Smooth muscle cell (in vitro differentiated cells): ENCODE measurements around the gene CNDP1. TPM values are rescaled to one million over a fixed set of nuclear protein-coding genes. Genes with fewer than 3 reads are reported as not detected.
A peak's percentile ranks its signal among the peaks of the same experiment; 100 is the strongest.

Source experiments
- DNase-seq: peaks from one replicate; lab custom pipeline; 2025; ENCODE audit not compliant: unreplicated experiment; lab: John Stamatoyannopoulos, UW
- H2AFZ ChIP-seq: fragments of 200-600 bp; sonication (generic); 2 replicates; pipeline ENCODE4 v1.6.0; 2016; ENCODE audit warnings: antibody characterized with exemption, low read depth, mild to moderate bottlenecking
- H3F3A ChIP-seq: fragments of 200-600 bp; sonication (generic); 2 replicates; pipeline ENCODE4 v1.6.0; 2017; ENCODE audit warnings: antibody characterized with exemption, low read depth
- H3K27ac ChIP-seq: fragments of 200-600 bp; sonication (generic); 2 replicates; pipeline ENCODE4 v1.5.1; 2016; ENCODE audit warnings: low read depth, mild to moderate bottlenecking
- H3K27me3 ChIP-seq: fragments of 200-600 bp; sonication (generic); 2 replicates; pipeline ENCODE4 v1.6.1; 2016; ENCODE audit warnings: low read depth, mild to moderate bottlenecking
- H3K36me3 ChIP-seq: fragments of 200-600 bp; sonication (generic); 2 replicates; pipeline ENCODE4 v1.5.1; 2016; ENCODE audit warnings: low read depth
- H3K4me1 ChIP-seq: fragments of 200-600 bp; sonication (generic); 2 replicates; pipeline ENCODE4 v1.5.1; 2016; ENCODE audit warnings: low read depth
- H3K4me2 ChIP-seq: fragments of 200-600 bp; sonication (generic); 2 replicates; pipeline ENCODE4 v1.6.0; 2016; ENCODE audit warnings: mild to moderate bottlenecking
- H3K4me3 ChIP-seq: fragments of 200-600 bp; sonication (generic); 2 replicates; pipeline ENCODE4 v1.5.1; 2016; ENCODE audit warnings: mild to moderate bottlenecking
- H3K79me2 ChIP-seq: fragments of 200-600 bp; sonication (generic); 2 replicates; pipeline ENCODE4 v1.6.0; 2016; ENCODE audit warnings: low read depth, mild to moderate bottlenecking
- H3K9ac ChIP-seq: fragments of 200-600 bp; sonication (generic); 2 replicates; pipeline ENCODE4 v1.6.0; 2016; ENCODE audit warnings: low read depth
- H3K9me3 ChIP-seq: fragments of 200-600 bp; sonication (generic); replicated peaks from 2 replicates; pipeline ENCODE4 v1.5.1; 2016; ENCODE audit warnings: low read depth
- H4K20me1 ChIP-seq: fragments of 200-600 bp; sonication (generic); 2 replicates; pipeline ENCODE4 v1.6.0; 2016; ENCODE audit warnings: low read depth
- CTCF ChIP-seq: fragments of 200-600 bp; sonication (generic); IDR thresholded peaks from 2 replicates; pipeline ENCODE4 v1.5.1; 2017; ENCODE audit warnings: borderline replicate concordance, mild to moderate bottlenecking, antibody characterized with exemption; ENCODE audit not compliant: insufficient read depth, poor library complexity, severe bottlenecking
- WGBS: methylation state at CpG from one replicate; pipeline ENCODE4 v1.1.7; 2016; ENCODE audit warnings: low lambda C conversion rate; 5-methylcytosine and 5-hydroxymethylcytosine counted together
- polyA plus RNA-seq: library from polyadenylated mRNA; unstranded; fragments of >200 nt; fragmentation: Nextera tagmentation; extraction: Ambion mirVana; gene quantifications from 2 replicates; pipeline ENCODE4 v1.2.1, GENCODE V29; 2016
- total RNA-seq: library from RNA; depleted of rRNA; stranded (reverse); fragments of >200 nt; gene quantifications from 2 replicates; pipeline ENCODE4 v1.2.3, GENCODE V29; 2014

The CNDP1 gene
- total and polyA plus RNA-seq, 2 experiments from 2014 or later, result not detected

DNA sequence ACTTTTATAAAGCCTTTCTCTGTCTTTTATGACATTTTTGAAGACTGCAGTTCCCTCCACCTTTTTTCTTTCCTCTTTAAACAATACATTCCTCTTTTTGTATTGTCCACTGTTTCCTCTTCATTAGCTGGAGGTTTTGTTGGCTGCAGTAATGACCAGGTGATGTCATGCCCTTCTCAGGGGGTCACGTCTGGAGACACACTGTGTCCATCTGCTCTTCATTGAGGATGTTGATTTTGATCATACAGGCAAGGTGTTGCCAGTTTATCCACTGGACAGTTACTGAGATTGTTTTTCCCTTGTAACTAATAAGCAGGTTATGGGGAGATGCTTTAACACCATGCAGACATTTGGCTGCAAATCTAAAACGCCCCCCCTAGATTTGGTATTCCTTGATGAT lies 83.2 kb downstream of the CNDP1 start:
- H2AFZ ChIP-seq, result no peak overlapping the region
- H3K27me3 ChIP-seq, result no peaks in the 10 kb centered on the region
- no peaks in the 10 kb centered on the region for H3F3A ChIP-seq
- TF ChIP-seq CTCF, result no peak
- no peak for DNase-seq
- no peak overlapping the region for H3K27ac ChIP-seq
- no peaks in the 10 kb centered on the region for H3K9me3 ChIP-seq
- H3K79me2 ChIP-seq, result peaks cover 35% of the 10 kb centered on the region
- WGBS, result 87% methylated on average over 2 of the region's 2 CpGs
- H3K9ac ChIP-seq, result no peak overlapping the region
- H3K4me1 ChIP-seq, result no peaks in the 10 kb centered on the region
- no peaks in the 10 kb centered on the region for H3K36me3 ChIP-seq
- no peak overlapping the region for H3K4me2 ChIP-seq
- no peak overlapping the region for H3K4me3 ChIP-seq
- peaks cover 30% of the 10 kb centered on the region for H4K20me1 ChIP-seq

GRCh38 chr18:74622072-74622471 lies 87.8 kb downstream of the CNDP1 start:
- no peak overlapping the region for H3K4me2 ChIP-seq
- H3K79me2 ChIP-seq, result peaks cover 33% of the 10 kb centered on the region
- 87% methylated on average over 9 of the region's 9 CpGs for WGBS
- H4K20me1 ChIP-seq, result peaks cover 31% of the 10 kb centered on the region
- H3K9me3 ChIP-seq, result no peaks in the 10 kb centered on the region
- no peak overlapping the region for H3K9ac ChIP-seq
- no peaks in the 10 kb centered on the region for H3K4me1 ChIP-seq
- DNase-seq, result no peak
- TF ChIP-seq CTCF, result no peak
- no peak overlapping the region for H3K4me3 ChIP-seq
- no peaks in the 10 kb centered on the region for H3K36me3 ChIP-seq
- no peaks in the 10 kb centered on the region for H3F3A ChIP-seq
- H3K27ac ChIP-seq, result no peak overlapping the region
- no peaks in the 10 kb centered on the region for H3K27me3 ChIP-seq
- H2AFZ ChIP-seq, result no peak overlapping the region

- H3F3A ChIP-seq, result no peaks in the 10 kb centered on the region
- H3K4me1 ChIP-seq, result no peaks in the 10 kb centered on the region
- H3K4me2 ChIP-seq, result no peak overlapping the region
- peaks cover 27% of the 10 kb centered on the region for H3K79me2 ChIP-seq
- no peaks in the 10 kb centered on the region for H3K9me3 ChIP-seq
- H3K27ac ChIP-seq, result no peak overlapping the region
- H3K4me3 ChIP-seq, result no peak overlapping the region
- no peaks in the 10 kb centered on the region for H3K27me3 ChIP-seq
- DNase-seq, result no peak
- TF ChIP-seq CTCF, result peak; percentile 45
- H4K20me1 ChIP-seq, result peaks cover 22% of the 10 kb centered on the region
- WGBS, result 70% methylated on average over 24 of the region's 24 CpGs
- H3K36me3 ChIP-seq, result no peaks in the 10 kb centered on the region
- no peak overlapping the region for H3K9ac ChIP-seq
- H2AFZ ChIP-seq, result no peak overlapping the region
Observed at GRCh38 chr18:74623047-74623816, 88.9 kb downstream of the CNDP1 start.

DNA sequence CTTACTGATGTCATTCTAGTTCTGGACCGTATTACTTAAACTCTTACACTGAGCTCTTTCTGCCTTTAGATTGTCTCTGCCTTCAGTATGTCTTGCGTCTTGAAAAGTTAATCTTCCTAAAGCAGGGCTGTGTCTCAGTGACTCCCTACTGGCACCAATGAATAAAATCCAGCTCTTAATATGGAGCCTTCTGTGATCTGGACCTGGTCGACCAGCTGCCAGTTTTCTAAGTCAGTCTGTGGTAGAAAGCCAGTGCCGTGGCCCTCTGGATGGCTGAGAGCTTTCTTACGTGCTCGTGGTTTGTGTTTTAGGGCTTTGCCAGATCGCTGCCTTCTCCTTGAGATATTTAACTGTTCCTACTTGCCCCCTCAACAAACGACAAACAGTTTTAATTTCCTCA lies 90.2 kb downstream of the CNDP1 start:
- no peak for TF ChIP-seq CTCF
- H3K4me1 ChIP-seq, result no peaks in the 10 kb centered on the region
- H3K79me2 ChIP-seq, result peaks cover 28% of the 10 kb centered on the region
- no peak overlapping the region for H3K27ac ChIP-seq
- H3K4me3 ChIP-seq, result no peak overlapping the region
- H3K27me3 ChIP-seq, result no peaks in the 10 kb centered on the region
- H3K36me3 ChIP-seq, result no peaks in the 10 kb centered on the region
- no peaks in the 10 kb centered on the region for H3K9me3 ChIP-seq
- peaks cover 22% of the 10 kb centered on the region for H4K20me1 ChIP-seq
- DNase-seq, result no peak
- no peaks in the 10 kb centered on the region for H3F3A ChIP-seq
- H3K4me2 ChIP-seq, result peak overlapping the region; percentile 0
- WGBS, result 66% methylated on average over 8 of the region's 8 CpGs
- H3K9ac ChIP-seq, result no peak overlapping the region
- no peak overlapping the region for H2AFZ ChIP-seq
